GM19452 (cell line): ENCODE measurements around the gene ATP1A1.

Experiments used
- ATAC-seq: cut with Tn5 transposase; IDR thresholded peaks from one replicate; pipeline ENCODE4 v1.9.1; 2021; ENCODE audit not compliant: unreplicated experiment

The ATP1A1 gene

GRCh38 chr1:116370181-116370580 lies 2.9 kb upstream of the ATP1A1 start:
- ATAC-seq = no peak

DNA sequence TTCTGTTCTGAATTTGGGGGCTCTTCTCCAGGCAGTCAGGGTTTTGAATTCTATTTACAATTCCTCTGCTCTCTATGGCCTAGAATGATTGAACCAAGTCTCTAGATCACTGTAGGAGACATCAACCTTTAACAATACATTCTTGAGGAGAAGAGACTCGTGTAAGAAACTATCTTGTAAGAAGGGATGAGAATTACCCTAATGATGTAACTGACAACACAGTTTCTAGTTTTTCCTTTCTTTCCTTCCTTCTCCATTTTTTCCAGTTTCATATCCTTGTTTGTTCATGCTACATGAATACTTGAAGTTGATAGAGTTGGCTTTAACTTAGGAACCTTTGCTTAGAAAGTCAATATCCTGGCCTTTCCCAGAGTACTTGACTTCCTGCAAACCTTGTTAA lies 1.3 kb upstream of the ATP1A1 start:
- ATAC-seq = no peak

GRCh38 chr1:116372191-116372590 lies 853 bp upstream of the ATP1A1 start:
- ATAC-seq = no peak

GRCh38 chr1:116373431-116374352 lies 648 bp downstream of the ATP1A1 start:
- ATAC-seq = no peak

DNA sequence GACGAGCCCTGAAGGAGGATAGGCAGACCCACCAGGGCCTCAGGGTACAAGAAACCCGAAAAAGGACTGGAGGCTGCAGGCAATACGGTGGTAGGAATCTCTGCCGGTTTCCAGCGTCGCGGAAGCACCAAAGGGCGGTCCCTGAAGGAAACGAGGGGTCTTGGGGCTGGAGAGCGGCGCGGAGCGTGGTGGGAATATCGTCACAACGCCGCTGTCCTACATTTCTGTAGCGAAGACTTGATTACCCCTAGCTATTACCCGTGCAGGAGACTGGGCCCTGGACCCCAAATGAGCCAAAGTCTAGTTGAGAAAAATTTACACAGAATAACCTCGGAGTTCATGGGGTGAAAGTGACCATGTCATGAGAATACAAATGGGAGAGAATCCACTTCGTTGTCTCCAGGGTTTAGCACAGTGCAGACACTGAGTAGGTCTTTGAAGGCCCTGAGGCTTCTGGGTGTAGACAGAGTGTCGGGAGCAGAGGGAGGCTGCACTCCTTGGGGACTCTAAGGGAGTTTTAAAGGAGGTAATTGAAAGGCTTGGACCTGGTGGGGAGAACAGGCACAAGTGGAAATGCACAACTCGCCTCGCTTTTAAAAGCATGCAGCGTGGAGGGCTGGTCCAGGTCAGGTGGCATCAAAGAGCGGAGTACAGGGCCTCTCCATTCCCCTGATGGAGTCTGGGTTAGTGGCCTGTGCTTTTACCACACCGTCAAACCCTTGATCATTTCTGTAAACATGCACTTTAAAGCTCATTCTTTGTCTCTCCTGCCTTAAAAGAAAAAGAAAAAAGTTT lies 1.5 kb downstream of the ATP1A1 start:
- no peak for ATAC-seq

DNA sequence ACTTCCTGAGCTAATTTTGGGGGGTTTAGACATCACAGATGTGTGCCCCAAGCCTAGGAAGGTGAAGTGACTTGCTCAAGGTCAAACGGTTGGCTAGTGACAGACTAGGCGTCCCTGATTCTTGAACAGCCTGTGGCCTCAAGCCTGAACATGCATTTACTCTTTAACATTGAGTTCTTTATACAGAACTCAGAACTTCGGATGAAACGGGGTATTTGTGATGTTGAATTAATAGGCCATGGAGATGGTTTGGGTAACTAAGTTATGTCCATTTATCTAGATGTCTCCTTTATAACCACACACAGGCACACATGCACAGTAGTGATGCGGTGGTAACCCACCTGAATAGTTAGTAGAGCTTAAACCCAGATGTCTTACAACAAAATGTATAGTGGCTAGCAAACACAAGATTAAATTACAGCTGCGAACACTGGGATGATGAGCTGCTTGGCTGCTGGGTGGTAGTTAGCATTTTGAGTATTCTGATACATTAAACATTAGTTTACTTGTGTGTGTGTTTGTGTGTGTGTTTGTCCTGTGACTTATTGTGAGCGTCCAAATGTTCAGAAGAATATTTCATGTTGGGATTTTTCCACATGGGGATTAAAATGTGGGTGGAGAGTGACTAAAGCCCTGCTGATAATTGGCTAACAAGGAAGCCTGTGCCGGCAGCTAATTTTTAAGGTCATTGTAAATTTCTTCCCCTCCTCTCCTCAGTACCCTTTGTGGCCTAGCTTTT lies 2.3 kb downstream of the ATP1A1 start:
- ATAC-seq = no peak

DNA sequence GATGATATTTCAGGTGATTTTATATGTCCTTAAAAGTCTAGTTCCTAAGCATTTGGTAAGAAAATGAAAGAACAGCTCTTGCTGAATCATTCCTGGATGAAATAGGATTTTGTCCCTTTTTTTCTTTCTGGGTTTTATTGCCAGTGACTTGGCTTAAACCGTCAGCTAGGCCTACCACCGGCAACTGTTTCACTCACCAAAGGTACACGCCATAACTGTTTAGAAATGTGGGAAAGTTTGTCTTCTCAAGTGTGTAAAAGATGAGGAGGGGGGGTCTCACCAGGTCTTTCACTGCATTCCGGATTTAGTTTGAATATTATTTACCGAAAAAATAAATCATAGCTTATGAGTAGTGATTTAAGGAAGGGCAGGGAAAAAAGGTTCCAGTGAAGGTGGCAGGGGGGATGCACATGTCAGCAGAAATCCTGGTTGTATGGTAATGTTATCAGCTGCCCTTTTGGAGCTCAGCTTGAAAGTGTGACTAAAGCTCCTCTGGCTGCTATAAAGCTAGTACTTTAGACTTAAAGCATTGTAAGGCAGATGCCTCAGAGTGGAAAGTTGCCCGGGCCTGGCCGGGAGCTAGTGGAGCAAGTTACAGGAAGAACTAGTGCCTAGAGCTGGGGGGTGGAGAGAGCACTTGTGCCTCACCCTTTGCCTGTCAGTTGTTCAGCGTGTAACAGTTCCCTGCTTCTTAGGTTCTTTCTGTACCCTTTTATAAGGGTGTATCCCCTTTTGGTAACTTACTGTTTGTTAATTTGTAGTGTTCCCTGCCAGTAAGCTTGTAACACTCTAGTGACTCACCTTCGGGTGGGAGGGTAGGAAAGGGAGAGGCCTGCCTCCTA lies 3.1 kb downstream of the ATP1A1 start:
- no peak for ATAC-seq

GRCh38 chr1:116376729-116377086 lies 3.7 kb downstream of the ATP1A1 start:
- ATAC-seq = no peak

DNA sequence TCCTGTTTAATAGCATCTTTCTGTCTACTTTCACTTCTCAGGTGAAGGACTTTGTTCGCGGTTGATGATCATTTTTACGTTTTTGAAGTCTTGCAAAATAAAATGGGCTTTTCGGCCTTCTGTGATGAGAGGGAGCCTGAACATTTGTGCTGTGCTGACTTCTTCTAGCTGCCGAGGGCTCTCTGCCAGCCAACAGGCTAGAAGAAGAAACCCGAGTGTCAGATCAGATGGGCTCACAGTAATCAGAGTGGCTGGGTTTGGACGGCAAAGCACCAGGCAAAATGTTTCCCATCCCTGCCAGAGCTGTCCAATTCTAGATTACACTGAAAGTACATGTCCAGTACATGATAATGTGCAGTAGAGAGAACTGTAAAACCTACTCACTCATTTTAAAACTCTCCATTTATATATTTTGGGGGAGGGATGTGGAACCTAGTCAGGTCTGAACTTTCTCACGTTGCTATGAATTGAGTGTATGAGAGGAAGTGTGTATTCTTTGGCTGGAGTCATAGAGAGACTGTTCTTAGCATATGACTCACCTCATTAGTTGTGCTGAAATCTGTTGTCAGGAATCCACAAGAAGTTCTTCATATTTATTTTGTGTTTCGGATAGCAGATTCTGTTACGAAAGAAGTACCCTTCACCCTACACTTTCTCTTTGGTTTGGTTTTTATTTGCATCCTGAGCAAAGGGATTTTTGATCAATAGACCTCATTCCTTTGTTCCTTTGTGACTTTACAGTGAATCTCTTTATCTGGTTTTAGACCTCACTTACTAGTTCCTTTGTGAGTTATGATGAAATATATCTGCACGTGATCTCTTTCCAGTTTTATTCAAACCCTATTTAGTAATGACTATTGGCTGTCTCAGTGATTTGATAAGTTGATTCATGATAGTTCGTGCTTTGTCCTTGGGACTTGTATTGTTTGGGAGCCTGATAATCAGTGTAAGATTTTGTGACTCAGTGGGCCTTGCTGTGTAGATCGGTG lies 4.8 kb downstream of the ATP1A1 start:
- peak; percentile 73 for ATAC-seq

- ATAC-seq = no peak
Observed at GRCh38 chr1:116379057-116379630, 6.1 kb downstream of the ATP1A1 start.

GRCh38 chr1:116379674-116380498 lies 6.8 kb downstream of the ATP1A1 start:
- no peak for ATAC-seq

GRCh38 chr1:116380499-116381242 lies 7.6 kb downstream of the ATP1A1 start:
- no peak for ATAC-seq

DNA sequence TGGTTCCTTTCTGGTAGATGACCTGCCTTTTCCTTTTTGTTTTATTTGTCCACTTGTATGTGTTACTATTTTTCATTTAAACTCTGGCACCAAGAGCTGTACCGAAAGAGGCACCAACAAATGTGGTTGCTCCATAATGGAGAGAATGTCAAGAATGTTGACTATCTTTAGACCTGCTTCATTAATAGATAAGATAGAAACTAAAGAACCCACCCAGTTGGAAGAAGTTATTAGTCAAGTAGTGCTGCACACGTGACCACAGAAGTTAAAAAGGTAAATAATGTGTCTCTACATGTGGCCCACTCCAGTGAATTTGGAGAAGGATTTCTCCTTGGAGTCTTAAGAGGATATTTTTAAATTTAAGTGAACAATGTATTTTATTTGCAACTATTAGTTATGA lies 9.3 kb downstream of the ATP1A1 start:
- ATAC-seq = no peak

- no peak for ATAC-seq
Observed at GRCh38 chr1:116382857-116383483, 9.9 kb downstream of the ATP1A1 start.

DNA sequence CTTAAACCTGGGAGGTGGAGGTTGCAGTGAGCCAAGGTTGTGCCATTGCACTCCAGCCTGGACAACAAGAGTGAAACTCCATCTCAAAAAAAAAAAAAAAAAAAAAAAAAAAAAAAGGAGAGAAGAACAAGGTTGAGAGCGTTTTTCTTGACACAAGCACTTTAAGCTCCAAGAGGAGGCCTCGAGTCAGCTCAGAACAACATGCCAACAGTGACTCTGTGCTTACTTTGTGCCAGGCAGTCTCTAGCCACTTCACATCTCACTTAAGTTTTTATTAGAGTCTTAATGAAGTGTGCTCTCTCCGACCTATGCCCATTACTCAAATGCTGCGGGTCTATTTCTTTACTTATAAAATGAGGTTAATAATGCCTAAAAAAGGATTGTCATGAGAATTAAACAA lies 13.0 kb downstream of the ATP1A1 start:
- ATAC-seq = no peak

DNA sequence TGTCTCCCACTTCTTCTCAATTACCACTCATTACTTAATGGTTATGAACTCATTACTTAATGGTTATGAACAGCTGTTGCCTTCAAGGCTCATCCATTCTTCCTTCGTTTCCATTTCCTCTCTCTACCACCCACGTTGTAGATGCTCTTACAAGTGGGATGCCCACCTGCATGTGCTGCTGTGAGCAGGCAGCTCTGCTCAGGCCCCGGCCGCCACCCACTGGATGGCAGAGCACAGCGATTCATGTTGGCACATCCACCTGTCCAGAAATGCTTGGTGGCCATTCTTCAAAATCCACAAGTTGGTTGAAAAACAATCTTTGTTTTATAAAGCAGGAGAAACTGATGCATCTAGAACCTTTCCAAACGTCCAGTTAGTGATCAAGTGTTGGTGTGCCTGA lies 14.5 kb downstream of the ATP1A1 start:
- ATAC-seq = no peak

- ATAC-seq = no peak
Observed at GRCh38 chr1:116388122-116388521, 15.1 kb downstream of the ATP1A1 start.
